GM12873 (cell line): ENCODE results near the gene TP53I11.

Source experiments
- TF ChIP-seq, protein P1 (sequence below): IDR thresholded peaks from 2 replicates; pipeline ENCODE4 v1.5.1; 2012; ENCODE audit warnings: low read depth, mild to moderate bottlenecking, moderate library complexity, low read length, control low read depth; ENCODE audit not compliant: insufficient read depth; ENCODE audit errors: missing control alignments

TP53I11 gene

GRCh38 chr11:44948155-44948554 is 2.5 kb downstream of the TP53I11 start:
- TF ChIP-seq, protein P1, sequence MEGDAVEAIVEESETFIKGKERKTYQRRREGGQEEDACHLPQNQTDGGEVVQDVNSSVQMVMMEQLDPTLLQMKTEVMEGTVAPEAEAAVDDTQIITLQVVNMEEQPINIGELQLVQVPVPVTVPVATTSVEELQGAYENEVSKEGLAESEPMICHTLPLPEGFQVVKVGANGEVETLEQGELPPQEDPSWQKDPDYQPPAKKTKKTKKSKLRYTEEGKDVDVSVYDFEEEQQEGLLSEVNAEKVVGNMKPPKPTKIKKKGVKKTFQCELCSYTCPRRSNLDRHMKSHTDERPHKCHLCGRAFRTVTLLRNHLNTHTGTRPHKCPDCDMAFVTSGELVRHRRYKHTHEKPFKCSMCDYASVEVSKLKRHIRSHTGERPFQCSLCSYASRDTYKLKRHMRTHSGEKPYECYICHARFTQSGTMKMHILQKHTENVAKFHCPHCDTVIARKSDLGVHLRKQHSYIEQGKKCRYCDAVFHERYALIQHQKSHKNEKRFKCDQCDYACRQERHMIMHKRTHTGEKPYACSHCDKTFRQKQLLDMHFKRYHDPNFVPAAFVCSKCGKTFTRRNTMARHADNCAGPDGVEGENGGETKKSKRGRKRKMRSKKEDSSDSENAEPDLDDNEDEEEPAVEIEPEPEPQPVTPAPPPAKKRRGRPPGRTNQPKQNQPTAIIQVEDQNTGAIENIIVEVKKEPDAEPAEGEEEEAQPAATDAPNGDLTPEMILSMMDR: no peak

DNA sequence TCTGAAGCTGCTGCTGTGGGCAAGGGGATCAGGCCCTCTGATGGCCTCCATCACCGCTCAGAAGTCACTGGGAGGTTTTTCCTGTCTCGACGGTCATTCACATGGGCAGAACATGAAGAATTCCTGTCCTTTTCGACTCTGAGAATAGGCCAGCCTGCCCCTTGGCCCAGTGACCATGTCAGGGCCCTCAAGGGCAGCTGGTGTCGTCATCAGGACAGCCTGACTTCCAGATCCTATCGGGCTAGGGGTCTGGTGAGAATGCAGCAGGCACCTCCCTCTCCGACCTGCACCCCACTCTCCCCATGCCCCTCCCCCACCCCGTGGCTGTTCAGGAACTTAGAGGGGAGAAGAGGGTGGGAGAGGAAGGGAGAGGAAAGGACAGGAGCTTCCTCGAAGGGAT is 3.6 kb downstream of the TP53I11 start:
- TF ChIP-seq, protein P1: no peak

- TF ChIP-seq, protein P1: no peak
Observed at GRCh38 chr11:44946263-44946662, 4.4 kb downstream of the TP53I11 start.

GRCh38 chr11:44945666-44946065 is 5.0 kb downstream of the TP53I11 start:
- TF ChIP-seq, protein P1: no peak

DNA sequence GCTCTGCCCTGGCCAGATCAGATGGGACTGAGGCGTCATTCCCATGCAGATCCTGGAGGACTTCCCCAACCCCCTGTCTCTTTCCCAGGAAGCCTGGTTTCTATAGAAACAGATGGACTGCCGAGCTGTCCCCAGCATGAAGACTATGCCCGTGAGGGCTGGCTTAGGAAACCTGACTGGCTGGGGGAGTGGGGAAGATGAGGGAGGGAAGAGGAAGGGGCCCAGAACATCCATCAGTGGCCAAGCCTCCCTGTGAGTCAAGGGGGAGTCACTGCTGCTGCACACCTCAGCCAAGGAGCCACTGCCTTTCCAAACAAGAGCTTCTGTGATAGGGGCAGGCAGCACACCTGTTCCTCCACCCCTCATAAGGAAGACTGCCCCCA is 5.8 kb downstream of the TP53I11 start:
- TF ChIP-seq, protein P1: no peak

DNA sequence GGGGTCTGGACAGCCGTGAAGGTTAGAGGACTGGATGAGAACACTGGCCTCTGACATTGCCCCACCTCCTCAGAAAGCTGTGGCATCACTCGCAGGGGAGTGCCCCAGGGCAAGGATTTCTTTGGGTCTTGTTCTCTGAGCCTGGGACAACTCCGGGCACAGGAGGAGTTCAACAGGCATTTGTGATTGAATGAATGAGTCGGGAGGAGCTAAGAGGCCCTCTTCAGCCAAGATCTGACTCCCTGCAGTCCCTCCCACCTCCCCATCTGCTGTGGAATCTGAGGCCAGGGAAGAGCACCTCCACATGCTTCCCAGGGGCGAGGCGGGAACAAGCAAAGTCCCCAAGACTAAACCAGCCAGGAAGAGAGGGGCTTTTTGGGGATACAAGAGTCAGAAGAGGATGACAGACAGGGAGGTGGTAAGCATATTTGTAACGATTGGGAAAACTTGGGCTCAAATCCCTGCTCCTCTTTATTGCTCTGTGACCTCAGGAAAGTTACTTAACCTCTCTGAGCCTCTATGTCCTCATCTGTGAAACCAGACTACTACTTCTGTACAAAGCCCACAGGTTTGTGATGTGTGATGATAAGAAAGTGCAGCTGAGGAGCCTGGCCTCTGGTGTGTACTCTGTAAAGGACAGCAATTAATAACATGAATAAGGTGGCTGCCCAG is 6.4 kb downstream of the TP53I11 start:
- TF ChIP-seq, protein P1: no peak

DNA sequence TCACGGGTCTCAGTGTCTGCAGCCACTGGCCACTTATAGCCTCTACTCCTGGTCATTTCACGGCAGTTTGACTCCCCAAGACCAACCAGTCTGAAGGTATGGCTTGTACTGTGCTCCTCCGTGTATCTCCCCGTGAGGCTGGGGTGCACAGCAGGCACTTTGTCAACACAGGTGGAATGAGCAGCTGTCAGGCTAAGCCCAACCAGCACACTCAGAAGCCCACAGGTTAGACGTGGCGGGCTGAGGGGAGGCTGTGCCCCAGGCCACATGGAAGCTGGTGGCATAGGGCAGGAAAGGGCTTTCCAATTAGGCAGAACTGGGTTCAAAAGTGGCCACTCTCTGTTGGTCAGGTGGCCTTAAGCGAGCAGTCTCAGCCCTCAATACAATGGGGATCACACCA is 7.0 kb downstream of the TP53I11 start:
- TF ChIP-seq, protein P1: no peak
